ENCODE measurements around the gene SBK2.
"Not testable (repeated sequence)": the region's sequence is repeated elsewhere in the genome, so short reads cannot be mapped to it uniquely, and the experiment has no call there.

SBK2 gene, protein sequence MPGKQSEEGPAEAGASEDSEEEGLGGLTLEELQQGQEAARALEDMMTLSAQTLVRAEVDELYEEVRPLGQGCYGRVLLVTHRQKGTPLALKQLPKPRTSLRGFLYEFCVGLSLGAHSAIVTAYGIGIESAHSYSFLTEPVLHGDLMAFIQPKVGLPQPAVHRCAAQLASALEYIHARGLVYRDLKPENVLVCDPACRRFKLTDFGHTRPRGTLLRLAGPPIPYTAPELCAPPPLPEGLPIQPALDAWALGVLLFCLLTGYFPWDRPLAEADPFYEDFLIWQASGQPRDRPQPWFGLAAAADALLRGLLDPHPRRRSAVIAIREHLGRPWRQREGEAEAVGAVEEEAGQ

DNA sequence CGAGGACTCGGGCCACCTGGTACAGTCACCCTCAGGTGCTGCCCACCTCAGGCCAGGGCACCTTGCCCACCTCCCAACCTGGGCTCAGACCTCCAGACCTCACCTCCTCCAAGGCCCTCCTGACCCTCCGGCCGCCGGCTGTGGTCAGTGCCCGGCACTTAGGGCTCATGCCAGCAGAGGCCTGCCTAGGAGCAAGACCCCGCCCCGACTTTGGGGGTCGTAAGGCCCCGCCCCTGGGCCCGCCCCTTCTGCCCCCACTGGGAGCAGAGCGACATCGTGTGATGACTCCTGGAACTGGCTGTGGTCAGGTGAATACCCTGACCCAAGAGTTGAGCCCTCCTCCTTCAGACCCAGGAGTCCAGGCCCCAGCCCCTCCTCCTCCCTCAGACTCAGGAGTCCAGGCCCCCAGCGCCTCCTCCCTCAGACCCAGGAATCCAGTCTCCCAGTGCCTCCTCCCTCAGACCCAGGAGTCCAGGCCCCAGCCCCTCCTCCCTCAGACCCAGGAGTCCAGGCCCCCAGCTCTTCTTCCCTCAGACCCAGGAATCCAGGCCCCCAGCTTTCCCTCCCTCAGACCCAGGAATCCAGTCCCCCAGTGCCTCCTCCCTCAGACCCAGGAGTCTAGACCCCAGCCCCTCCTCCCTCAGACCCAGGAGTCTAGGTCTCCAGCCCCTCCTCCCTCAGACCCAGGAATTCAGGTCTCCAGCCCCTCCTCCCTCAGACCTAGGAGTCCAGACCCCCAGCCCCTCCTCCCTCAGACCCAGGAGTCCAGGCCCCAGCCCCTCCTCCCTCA lies at the start of gene SBK2:
Gene SBK2, minus strand, starts transcription at position 183 of the 790 bp plus-strand sequence. CDS start 839 bp downstream, outside the sequence.
- TF ChIP-seq, protein P1, sequence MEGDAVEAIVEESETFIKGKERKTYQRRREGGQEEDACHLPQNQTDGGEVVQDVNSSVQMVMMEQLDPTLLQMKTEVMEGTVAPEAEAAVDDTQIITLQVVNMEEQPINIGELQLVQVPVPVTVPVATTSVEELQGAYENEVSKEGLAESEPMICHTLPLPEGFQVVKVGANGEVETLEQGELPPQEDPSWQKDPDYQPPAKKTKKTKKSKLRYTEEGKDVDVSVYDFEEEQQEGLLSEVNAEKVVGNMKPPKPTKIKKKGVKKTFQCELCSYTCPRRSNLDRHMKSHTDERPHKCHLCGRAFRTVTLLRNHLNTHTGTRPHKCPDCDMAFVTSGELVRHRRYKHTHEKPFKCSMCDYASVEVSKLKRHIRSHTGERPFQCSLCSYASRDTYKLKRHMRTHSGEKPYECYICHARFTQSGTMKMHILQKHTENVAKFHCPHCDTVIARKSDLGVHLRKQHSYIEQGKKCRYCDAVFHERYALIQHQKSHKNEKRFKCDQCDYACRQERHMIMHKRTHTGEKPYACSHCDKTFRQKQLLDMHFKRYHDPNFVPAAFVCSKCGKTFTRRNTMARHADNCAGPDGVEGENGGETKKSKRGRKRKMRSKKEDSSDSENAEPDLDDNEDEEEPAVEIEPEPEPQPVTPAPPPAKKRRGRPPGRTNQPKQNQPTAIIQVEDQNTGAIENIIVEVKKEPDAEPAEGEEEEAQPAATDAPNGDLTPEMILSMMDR (IDR thresholded peaks at IDR 0.05; ENCODE audit: low read depth, low read length): peak; percentile 3
- no peak for DNase-seq (ENCODE audit: extremely low read depth, low read depth)

DNA sequence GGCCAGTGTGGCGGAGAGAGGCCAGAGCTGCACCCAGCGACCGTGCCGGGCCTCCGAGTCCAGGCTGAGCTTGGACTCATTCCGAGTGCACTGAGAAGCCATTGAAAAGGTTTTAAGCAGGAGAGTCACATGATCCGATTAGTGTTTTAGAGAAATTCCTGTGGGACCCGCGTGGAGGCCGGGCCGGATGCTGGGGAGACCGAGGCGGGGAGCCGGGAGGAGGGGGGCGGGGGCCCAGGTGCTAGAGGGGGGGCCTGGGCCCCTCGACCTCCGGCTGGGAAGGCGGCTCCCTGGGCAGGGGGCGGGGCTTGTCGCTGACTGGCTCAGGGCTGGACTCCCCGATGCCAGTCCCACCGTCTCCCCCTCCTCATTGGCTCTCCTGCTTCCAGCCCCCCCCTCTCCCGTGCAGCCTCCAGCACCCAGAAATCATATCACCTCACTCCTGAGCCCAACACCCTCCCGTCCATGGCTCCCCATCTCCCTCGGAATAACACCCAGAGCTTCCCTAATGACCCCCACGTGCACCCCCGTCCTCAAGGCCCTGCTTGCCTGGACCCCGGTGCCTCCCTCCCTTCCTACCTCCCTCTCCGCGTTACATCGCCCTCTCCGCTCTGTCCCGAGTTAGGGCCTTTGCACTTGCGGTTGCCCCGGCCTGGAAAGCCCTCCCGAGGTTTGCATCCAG lies 48.9 kb upstream of the SBK2 start:
- TF ChIP-seq, protein P1 (IDR thresholded peaks at IDR 0.05; ENCODE audit: low read depth, low read length): no peak
- no peak for DNase-seq (ENCODE audit: extremely low read depth, low read depth)

DNA sequence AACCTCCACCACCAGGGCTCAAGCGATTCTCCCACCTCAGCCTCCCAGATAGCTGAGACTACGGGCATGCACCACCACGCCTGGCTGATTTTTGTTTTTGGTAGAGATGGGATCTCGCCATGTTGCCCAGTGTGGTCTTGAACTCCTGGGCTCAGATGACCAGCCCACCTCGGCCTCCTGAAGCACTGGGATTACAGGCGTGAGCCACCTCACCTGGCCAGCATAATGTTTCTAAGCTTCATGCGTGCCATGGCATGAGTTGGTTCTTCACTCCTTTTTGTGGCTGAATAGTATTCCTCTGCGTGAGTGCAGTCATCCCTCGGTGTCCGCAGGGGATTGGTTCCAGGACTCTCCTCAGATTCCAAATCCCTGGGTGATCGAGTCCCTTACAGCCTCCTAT lies 47.9 kb upstream of the SBK2 start:
- no peak for DNase-seq (ENCODE audit: extremely low read depth, low read depth)
- TF ChIP-seq, protein P1 (IDR thresholded peaks at IDR 0.05; ENCODE audit: low read depth, low read length): no peak

DNA sequence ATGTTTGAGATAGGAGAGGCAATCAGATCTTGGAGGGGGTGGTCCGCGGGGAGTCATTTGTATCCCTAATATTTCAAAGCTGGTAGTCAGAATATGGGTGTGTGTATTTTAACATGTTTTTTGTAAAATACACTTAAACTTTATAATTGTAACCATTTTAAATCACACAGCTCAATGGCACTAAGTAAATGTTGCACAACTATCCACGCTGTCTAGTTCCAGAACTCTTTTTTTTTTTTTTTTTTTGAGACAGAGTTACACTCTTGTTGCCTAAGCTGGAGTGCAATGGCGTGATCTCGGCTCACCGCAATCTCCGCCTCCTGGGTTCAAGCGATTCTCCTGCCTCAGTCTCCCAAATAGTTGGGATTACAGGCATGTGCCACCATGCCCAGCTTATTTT lies 47.0 kb upstream of the SBK2 start:
- DNase-seq (ENCODE audit: extremely low read depth, low read depth): not testable (repeated sequence)

DNA sequence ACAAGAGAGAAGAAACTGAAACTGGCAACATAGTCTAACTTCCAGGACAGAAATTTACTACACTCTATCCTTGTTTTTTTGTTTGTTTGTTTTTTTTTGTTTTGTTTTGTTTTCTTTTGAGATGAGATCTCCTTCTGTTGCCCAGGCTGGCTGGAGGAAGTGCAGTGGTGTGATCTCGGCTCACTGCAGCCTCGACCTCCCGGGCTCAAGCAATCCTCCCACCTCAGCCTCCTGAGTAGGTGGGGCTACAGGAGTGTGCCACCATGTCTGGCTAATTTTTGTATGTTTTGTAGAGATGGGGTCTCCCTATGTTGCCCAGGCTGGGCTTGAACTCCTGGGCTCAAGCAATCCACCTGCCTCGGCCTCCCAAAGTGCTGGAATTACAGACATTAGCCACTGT lies 45.4 kb upstream of the SBK2 start:
- DNase-seq (ENCODE audit: extremely low read depth, low read depth): not testable (repeated sequence)

DNA sequence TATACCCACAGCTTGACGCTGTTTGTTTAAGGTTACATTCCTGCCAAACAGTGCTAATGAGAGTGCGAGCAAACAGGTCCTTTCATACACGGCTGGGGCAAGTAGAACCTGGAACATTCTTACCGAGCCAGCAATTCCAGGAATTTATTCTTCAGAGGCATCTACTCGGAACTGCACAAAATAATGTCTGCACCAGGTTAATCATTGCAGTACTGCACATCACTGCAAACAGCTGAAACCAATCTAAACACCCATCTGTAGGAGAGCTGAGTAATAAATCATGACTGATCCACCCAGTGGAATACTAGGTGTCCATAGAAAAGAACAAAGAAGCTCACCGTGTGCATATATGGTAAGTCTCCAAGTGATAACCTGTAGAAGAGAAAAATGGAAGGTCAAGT lies 44.9 kb upstream of the SBK2 start:
- DNase-seq (ENCODE audit: extremely low read depth, low read depth): no peak
- TF ChIP-seq, protein P1 (IDR thresholded peaks at IDR 0.05; ENCODE audit: low read depth, low read length): no peak

DNA sequence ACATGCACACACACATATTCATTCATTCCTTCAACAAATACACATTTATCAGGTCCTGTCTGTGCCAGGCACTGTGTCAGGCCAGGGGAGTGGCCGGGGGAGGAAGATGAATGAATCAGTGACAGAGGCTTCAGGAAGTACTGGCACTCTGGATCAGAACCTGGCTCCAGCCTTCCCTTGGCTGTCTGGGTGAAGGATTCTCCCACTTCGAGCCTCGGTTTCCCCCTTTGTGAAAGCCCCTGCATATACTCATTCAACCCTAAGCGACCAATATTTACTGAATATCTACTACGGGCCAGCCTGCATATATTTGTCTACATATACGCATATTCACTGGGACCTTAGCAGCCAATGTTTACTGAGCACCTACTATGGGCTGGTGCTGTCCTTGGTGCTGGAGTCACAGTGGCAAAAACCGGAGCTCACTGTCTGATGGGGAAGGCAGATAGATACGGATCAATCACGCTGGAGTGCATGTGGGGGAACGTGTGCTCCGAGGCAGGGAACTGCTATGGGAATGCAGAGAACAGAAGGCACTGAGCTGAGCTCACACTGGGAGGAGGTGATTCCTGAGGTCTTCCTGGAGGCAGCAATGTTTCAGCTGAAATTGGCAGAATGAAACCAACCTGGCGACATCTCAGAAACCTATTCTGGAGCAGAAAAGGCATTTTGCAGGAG lies 44.4 kb upstream of the SBK2 start:
- no peak for DNase-seq (ENCODE audit: extremely low read depth, low read depth)
- TF ChIP-seq, protein P1 (IDR thresholded peaks at IDR 0.05; ENCODE audit: low read depth, low read length): no peak
